VCaP (cell line): ENCODE measurements around the gene SERINC5.

Experiments
- H3K27ac ChIP-seq: fragments of 450-650 bp; 2 replicates; pipeline ENCODE4 v1.5.1; 2017
- CTCF ChIP-seq: fragments of 450-650 bp; conservative IDR thresholded peaks from 2 replicates; pipeline ENCODE4 v1.5.1; 2017; ENCODE audit warnings: mild to moderate bottlenecking, moderate library complexity

Gene SERINC5

DNA sequence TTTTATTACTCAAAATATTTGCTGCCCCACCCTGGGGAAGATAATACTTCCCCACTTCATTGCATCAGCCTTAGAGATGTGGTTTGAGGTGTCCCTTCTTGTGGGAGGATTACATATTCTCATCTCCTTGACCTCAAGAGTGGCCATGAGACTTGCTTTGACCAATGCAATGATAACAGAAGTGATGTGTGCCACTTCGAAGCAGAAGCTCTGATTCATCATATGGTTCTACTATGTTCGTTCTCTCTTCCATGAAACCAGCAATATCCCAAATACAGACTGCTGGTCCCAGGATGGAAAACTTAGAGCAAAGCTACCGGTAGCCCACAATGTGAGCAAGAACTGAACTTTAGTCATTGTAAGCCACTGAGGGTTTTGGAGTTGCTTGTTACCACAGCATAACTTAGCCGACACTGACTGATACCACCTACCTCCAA, 128.7 kb downstream of the SERINC5 start:
- no peak for TF ChIP-seq CTCF
- H3K27ac ChIP-seq: no peak overlapping the region

DNA sequence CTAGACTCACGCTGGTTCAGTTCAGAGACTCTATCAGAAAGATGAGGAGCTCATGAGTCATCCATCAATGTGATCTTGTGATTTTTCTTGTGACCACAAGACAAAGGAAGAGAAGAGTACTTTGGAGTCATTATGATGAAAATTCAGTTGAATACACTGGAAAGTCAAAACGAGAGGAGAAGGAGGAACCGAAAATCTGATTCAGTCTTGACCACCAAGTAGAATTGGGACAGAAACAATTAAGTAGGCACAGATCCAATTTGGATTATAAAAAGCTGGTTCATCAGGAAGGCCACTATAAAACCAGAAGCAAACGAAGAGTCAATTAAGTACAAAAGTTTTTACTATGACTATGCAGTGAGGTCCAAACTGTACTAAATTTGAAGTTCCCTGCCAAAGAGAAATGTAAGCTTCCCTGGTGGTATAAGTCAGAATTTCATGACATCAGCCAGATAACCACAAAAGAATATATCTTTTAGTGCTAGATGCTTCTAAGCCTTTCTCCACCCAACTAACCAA, 129.8 kb downstream of the SERINC5 start:
- TF ChIP-seq CTCF: no peak
- no peak overlapping the region for H3K27ac ChIP-seq

GRCh38 chr5:80125022-80125961, 130.6 kb downstream of the SERINC5 start:
- TF ChIP-seq CTCF: no peak
- no peak overlapping the region for H3K27ac ChIP-seq

- TF ChIP-seq CTCF: no peak
These were observed 131.5 kb downstream of the SERINC5 start for GRCh38 chr5:80124121-80124918.

GRCh38 chr5:80122579-80122978, 133.3 kb downstream of the SERINC5 start:
- H3K27ac ChIP-seq: no peak overlapping the region
- TF ChIP-seq CTCF: no peak

More at GRCh38 chr5:80124121-80124918, 131.5 kb downstream of the SERINC5 start:
- no peak overlapping the region for H3K27ac ChIP-seq

GRCh38 chr5:80119372-80119771, 136.5 kb downstream of the SERINC5 start:
- TF ChIP-seq CTCF: no peak
- no peak overlapping the region for H3K27ac ChIP-seq

GRCh38 chr5:80117446-80117845, 138.4 kb downstream of the SERINC5 start:
- TF ChIP-seq CTCF: no peak
- no peak overlapping the region for H3K27ac ChIP-seq
